SK-N-MC (cell line): ENCODE results near the gene FAAP20.

ENCODE experiments used
- EZH2 ChIP-seq: fragments of 200-600 bp; sonication (generic); IDR thresholded peaks from one replicate; pipeline ENCODE4 v1.6.1; 2017; ENCODE audit warnings: antibody characterized with exemption
- FOXP2 ChIP-seq: optimal IDR thresholded peaks from 2 replicates; pipeline ENCODE3; 2011; ENCODE audit warnings: mild to moderate bottlenecking, moderate library complexity; ENCODE audit not compliant: insufficient read depth; ENCODE audit errors: extremely low read length, control extremely low read depth
- POLR2AphosphoS5 ChIP-seq: IDR thresholded peaks from 2 replicates; pipeline ENCODE4 v1.6.1; 2012; ENCODE audit warnings: mild to moderate bottlenecking, low read depth, low read length, borderline replicate concordance

DNA sequence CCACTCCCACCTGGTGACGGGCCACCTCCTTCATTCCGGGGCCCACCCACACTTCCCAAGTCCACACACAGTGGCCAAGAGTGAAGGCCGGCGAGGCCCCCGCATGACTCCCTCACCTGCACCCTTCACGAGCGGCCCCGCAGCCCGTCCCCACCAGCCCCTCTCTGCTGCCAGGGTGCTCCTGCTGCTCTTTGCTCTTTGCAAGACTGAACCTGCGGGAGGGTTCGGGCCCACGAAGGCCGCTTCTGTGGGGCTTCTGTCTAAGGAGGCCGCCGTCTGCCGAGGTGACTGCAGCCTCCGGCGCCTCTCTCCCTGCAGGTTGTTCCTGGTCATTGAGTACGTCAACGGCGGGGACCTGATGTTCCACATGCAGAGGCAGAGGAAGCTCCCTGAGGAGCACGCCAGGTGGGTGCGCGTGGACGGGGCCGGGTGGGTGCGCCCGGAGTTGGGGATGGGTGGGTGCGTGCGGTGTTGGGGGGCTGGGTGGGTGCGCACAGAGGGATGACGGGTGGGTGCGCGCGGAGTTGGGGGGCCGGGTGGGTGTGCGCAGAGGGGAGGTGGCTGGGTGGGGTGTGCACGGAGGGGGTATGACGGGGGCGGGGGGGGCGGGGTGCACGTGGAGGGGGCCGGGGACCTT, 25.3 kb downstream of the FAAP20 start:
- TF ChIP-seq POLR2AphosphoS5 (no peak), EZH2 (no peak), FOXP2 (no peak)
